HG03521 (cell line): Measurements from ENCODE around the gene ZC3H12C.
"Not testable (repeated sequence)": the region's sequence is repeated elsewhere in the genome, so short reads cannot be mapped to it uniquely, and the experiment has no call there.

Source experiments
- ATAC-seq: cut with Tn5 transposase; IDR thresholded peaks from one replicate; pipeline ENCODE4 v1.9.1; 2021; ENCODE audit warnings: mild to moderate bottlenecking, moderate library complexity; ENCODE audit not compliant: unreplicated experiment

The ZC3H12C gene

DNA sequence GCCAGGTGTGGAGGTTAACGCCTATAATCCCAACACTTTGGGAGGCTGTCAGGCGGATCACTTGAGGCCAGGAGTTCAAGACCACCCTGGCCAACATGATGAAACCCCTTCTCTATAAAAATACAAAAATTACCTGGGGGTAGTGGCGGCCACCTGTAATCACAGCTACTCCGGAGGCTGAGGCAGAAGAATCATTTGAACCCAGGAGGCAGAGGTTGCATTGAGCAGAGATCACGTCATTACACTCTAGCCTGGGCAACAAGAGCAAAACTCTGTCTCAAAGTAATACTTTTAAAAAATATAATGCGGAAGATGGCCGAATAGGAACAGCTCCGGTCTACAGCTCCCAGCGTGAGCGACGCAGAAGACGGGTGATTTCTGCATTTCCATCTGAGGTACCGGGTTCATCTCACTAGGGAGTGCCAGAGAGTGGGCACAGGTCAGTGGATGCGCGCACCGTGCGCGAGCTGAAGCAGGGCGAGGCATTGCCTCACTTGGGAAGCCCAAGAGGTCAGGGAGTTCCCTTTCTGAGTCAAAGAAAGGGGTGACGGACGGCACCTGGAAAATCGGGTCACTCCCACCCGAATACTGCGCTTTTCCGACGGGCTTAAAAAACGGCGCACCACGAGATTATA is 115.6 kb downstream of the ZC3H12C start:
- not testable (repeated sequence) for ATAC-seq

DNA sequence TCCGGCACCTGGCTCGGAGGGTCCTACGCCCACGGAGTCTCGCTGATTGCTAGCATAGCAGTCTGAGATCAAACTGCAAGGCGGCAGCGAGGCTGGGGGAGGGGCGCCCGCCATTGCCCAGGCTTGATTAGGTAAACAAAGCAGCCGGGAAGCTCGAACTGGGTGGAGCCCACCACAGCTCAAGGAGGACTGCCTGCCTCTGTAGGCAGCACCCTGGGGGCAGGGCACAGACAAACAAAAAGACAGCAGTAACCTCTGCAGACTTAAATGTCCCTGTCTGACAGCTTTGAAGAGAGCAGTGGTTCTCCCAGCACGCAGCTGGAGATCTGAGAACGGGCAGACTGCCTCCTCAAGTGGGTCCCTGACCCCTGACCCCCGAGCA is 116.1 kb downstream of the ZC3H12C start:
- not testable (repeated sequence) for ATAC-seq

DNA sequence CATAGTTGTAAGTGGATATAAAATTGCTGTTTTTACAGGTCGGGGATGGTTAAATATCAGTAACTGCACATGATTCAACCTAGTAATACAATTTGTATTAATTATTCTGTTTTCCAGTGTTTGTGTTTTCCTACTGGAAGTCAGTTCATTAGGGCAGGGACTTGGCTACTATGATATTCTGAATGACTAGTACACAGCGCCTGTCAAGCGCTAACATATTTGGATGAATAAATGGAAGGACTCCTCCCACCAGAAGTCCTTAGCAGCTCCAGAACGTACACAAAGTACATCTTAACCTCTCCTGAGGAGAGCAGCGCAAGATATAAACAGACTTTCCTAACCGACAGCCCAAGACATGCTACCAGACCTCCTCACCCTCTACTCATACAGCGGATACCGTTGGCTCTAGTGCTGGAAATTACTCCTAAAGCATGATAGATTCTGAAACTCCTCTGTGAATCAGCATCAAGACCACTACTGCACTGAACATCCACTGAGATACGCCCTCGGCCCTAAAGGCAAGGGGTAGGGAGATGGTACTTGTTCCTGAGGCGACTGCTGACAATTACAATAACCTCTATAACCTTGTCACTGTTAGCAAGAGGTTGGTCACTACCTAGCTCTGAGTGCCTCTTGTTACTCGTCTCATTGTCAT is 124.2 kb downstream of the ZC3H12C start:
- no peak for ATAC-seq

DNA sequence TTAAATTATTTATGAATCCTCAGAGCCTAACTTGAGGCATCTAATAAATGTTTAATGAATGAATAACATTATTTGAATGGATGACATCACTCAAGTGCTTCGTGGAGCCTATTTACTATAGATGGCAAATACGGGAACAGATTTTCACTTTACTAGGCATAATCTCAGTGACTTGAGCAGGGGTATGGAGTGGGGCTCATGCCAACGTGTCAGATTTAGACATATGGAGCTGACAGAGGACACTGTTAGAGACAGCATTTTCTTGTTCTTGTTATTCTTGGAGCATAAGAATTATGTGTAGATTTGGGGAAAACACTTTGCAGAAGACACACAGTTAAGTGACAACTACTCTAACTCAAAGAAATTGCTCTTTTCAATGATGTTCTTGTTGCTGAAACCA is 124.7 kb downstream of the ZC3H12C start:
- no peak for ATAC-seq

DNA sequence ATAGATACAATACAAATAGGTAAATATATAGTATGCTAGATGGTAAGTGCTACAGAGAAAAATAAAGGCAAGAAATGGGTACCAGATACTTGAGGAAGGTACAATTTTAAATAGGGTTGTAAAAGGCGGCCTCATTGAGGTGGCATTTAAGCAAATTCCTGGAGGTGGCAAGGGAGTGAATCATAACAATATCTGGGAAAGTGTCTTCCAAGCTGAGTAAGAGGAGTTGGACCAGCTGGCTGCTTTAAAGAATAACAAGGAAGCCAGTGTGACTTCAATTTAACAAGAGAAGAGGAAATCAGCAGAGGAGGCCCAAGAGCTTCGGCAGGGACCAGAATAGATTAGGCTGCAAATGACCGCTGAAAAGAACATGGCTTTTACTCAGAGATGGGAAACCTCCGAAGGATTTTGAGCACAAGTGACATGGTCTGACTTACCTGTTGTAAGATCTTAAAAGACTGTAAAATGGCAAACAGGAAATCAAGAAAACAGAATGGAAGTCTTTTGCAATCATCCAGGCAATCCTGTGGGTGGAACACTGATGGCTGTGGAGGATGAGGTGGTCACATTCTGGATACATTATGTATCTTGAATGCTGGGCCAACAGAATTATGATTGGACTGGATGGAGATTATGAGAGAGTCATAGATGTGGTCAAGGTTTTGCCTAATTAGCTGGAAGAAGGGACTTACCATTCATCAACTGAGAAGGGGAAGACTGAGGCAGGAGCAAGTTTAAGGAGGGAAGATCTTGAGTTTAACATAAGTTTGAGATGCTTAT is 126.0 kb downstream of the ZC3H12C start:
- no peak for ATAC-seq
